ENCODE data around the gene CCNI2.

The CCNI2 gene

DNA sequence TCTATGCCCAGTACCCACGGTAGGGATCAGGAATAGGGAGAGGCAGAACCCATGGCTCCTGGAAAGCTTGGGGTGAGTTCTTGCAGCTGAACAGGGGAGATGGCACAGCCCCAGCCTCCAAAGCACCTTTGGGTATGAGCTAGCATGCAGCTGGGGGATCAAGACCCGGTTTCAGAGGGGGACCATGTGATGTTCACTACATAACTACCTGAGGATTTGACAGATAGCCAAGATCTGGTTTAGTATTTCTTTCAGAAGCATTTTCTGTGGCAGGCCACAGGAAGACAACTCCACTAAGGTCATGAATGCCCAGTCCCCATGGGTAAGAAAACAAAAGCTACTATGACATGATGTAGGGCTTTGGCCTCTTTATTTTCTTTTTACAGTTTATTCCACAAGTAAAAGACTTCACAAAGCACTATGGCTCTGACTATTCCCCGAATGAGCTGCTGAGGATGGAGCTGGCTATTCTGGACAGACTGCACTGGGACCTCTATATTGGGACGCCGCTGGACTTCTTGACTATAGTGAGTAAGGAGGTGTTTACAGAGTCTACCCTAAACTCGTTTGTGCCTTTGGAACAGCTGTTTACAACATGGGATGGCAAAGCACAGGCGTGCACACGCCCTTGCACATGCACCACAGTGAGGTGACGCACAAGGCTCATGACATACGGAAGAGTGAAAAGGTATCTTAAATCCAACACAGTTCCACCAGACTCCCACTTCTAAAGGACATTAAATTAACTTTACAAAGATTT, 3.4 kb downstream of the CCNI2 start:
- DNase-seq (ENCODE audit: low read depth in 2 of 2), result no peak

DNA sequence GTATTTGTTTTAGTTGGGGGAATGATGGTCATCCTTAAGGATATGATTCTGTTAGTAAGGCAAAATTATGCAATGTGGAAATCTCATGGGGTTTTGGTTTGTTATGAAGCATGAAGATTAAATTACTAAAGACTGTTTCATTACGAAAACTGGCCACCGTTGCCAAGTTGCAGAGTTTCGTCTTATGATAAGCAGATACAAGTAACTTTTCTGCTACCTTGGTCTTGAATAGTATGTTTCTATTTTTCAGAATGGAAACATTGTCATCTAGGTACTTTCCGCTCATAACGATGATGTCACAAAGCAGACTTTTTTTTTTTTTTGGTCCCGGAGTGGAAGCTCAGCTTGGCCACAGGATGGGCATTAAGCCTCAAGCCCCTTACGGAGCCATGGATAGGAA, 4.2 kb downstream of the CCNI2 start:
- no peak for DNase-seq (ENCODE audit: low read depth in 2 of 2)

DNA sequence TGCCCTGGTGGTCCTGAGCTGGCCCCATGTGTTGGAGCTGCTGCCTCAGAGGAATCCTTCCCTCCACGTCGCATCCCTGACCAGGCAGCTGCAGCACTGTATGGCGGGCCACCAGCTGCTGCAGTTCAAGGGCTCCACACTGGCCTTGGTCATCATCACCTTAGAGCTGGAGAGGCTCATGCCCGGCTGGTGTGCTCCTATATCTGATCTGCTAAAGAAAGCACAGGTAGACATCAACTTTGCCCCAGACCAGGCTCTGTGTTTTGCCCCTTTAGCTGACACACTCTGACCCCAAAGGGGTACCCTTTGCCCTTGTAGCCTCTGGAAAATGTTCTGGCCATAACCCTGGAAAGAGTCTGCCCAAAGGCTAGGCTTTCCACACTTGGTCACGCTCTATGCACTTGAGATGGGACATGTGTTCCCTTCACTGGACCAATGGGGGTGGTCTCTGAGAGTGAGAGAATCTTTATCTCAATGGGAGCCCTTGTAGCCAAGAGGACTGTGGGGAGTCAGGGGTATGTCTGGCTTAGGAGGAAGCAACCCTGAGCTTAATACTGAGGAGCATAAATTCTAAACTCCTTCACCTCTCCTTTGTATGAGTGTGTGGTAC, 4.8 kb downstream of the CCNI2 start:
- no peak for DNase-seq (ENCODE audit: low read depth in 2 of 2)

DNA sequence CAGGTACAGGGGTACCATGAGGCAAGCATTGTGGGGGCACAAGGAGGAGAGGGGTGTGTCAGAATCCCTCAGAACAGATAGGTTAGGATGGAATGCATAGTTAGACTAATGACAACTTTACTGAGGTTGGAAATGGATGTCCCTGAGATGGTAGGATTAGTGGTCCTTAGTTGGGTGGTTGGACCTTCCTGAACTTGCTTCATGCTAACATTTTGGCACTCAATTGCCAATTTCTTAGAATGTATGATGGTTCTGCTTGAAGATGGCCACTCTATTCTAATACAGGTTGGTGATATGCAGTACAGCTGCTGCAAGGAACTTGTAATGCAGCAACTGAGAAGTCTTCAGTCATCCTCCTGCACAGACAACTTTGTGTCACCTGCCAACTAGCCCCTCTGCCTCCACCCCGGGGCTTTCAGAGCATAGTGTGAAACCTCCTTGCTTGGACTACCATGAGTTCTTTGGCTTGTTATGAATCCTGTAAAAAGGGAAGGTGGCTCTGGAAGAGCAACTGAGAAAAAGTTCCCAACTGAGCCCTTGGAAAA, 5.4 kb downstream of the CCNI2 start:
- DNase-seq (ENCODE audit: low read depth in 2 of 2), result no peak

DNA sequence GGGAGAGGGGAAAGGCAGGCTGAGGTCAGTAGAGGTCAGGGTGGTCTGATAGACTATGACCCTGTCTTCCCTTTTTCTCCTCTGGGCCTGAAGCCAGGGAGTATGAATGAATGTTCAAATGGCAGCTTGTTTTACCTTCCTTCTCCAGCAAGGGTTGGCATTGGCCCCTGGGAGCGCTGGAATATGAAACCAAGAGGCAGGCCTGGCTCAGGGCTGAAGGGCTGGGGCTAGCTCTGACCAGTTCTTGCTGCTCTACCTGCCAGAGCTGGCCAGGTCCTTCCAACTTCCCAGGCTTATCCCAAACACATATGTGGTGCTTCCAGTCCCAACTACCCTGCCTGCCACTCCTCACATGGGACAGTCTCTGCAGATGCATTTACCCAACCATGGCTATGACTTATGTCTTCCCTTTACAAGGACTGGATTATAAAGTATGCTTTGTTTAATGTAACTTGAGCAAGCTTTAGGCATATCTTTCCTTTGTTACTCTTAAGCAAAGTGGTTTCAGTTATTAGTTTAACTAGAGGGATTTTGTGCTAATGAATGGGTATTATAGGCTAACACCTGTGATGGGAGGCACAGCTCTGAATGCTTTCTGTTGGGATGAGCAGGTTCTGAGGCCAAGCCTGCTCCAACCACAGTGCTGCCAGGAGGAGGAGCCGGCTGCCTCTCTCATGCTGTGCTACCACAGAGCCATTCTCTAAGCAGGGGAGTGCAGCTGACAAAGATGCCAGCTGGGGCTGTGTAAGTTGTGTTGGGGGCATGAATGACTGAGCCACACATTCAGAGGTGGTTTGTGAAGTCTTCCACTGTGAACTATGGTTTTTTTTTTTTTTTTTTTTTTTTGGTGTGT, 6.1 kb downstream of the CCNI2 start:
- DNase-seq (ENCODE audit: low read depth in 2 of 2), result no peak

DNA sequence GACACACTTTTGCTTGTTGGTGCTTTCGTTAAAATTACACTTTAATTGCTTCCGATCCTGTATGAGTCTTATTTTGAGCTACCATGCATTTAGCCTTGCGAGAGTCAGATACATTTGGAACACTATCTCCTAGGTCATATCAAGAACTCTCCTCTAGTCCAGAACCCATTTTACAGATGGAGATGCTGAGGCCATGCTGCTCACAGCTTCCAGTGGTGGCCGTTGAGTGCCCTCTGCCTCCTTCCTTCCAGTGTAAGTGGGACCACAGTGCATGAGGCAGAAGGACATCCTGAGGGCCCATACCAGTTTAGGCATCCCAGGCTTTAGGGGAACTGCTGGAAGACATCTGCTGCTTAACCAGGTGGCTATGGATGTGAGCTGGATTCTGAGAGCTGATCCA, 6.9 kb downstream of the CCNI2 start:
- no peak for DNase-seq (ENCODE audit: low read depth in 2 of 2)

DNA sequence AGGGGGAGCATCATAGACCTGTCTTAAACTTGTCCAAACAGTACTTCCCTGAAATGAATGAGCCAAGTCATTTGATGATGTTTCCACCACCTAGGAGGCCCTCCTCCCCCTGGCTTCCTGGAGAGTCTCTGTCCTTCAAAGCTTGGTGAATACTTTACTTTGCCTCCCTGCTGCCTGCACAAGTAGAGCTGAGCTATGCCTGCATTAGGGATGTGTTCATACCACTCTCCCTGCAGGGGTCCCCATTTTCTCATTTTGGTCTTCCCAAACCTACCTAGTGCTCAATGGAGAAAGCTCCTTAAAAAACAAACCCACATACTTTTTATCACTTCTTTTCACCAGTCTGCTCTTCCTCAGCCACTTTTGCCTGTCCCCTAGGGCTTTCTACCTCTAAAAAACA, 7.7 kb downstream of the CCNI2 start:
- DNase-seq (ENCODE audit: low read depth in 2 of 2), result no peak

DNA sequence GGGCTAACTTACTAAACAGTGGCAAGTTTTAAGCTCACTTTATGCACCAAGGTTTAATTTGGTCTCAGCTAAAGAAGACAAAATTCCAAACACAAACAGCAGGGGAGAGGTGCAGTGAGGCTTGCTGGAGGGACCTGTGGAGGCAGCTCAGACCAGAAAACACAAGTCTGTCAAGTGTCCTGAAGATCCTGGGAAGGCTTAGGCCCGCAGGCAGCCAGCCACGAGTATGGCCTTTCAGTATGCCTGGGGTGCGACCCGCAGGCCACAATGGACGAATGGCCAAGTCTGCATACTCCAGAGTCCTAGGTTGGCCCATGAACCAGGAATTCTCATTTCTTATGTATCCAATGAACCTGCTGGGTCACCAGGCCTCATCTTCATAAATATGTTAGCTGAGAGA, 9.3 kb downstream of the CCNI2 start:
- DNase-seq (ENCODE audit: low read depth in 2 of 2), result no peak

DNA sequence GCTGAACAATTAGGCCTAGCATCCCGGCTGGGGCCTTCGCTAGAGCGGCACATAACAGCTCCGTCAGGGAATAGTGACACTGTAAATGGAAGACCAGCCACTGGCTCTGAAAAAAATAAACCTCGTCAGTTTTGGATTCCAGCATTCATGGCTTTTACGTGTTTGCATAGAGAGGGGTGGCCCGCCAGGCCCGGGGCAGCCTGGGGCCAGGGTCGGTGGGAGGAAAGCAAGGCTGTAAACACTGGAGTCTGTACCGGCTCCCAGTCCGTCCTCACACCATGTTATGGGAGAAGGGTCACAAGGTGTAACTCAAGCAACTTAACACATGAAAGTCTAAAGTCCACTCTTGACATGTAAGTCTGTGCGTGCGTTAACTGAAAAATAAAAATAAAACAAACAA, 11.2 kb downstream of the CCNI2 start:
- DNase-seq (ENCODE audit: low read depth in 2 of 2), result no peak

DNA sequence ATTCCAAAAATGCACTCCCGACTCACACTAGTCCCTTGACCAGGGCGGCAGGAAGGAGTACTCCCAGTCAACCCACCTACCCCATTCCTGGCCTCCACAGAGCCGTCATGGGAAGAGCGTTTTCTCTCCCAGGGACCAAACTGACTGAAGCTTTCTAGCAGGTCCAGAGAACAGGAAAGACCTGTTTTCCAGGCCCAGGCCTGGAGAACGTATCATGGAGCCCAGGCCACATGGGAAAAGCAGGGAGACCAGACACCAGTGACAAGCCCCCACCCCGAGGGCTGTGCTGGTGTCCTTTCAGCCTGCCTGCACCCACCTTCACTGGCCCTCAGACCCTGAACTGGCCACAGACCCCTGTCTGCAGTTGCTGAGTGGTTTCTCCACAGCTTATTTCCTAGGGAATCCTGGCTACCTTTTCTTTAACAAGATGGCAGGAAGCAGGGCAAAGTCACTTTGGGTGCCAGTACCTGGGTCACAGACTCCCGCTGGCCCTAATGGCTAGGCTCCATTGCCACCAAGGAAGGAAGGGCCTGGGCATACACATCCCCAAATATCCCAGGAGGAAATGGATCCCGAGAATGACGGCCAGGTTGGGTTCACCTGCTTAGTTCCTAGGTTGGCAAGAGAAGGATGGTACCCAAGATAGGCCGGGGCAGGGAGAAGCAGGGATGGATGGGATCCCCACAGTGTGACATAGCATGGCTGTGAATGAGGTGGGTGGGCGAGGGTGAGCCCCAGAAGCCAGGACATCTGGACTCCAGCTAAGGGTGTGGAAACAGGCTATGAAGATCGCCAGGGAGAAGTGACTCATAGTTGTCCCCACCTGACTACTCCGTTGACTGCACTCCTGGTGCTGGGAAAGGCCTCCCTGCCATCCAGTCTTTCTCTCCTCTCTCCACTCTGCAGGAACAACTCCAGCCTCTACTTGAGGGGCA, 12.2 kb downstream of the CCNI2 start:
- no peak for DNase-seq (ENCODE audit: low read depth in 2 of 2)

DNA sequence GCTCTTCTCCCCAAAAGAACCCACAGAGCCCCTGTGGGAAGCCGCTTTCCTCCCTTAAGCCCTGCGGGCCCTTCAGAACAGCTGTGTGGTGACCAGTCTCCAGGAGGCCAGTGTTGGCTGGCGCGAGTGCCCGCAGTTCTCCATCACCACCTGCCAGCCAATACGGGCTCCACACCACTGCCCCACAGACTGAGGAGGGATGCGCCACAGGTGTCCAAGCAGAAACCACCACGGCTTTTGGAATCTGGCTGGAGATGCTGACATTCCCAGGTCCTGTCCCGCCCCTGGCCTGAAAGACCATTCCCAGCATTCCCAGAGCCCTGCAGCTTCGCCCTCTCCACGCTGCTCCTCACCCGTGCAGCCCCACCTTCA, 12.8 kb downstream of the CCNI2 start:
- no peak for DNase-seq (ENCODE audit: low read depth in 2 of 2)

DNA sequence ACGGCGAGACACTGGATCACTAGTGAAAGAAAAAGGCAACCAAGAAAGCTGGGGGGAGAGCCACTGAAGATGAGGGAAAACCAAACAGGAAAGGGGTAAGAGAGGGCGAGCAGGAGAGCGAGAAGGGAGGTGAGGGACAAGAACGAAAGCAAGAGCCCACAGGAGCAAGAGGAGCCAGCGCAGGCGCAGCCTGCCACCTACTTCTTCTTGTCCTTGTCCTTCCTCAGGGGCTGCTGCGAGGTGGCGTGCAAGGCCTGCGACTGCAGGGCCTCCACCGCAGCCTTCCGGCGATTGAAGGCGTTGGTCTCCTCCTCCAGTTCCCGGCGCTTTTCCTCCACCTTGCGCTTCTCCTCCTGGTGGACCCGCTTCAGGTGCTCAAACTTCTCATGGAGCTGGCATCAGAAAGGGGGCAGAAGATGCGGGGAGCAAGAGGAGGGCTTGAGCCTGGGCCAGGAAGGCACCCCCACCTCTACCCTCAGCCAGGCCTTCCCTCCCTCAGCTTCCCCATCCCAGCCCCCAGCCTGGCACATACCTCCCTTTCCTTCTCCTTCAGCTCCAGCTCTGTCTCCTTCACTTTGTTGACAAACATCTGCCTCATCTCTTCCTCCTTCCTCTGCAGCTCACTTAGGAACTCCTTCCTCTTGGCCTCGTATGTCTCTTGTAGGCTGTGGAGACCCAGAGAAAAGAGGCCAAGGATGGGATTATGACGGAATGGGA, 13.5 kb downstream of the CCNI2 start:
- DNase-seq (ENCODE audit: low read depth in 2 of 2), result no peak

DNA sequence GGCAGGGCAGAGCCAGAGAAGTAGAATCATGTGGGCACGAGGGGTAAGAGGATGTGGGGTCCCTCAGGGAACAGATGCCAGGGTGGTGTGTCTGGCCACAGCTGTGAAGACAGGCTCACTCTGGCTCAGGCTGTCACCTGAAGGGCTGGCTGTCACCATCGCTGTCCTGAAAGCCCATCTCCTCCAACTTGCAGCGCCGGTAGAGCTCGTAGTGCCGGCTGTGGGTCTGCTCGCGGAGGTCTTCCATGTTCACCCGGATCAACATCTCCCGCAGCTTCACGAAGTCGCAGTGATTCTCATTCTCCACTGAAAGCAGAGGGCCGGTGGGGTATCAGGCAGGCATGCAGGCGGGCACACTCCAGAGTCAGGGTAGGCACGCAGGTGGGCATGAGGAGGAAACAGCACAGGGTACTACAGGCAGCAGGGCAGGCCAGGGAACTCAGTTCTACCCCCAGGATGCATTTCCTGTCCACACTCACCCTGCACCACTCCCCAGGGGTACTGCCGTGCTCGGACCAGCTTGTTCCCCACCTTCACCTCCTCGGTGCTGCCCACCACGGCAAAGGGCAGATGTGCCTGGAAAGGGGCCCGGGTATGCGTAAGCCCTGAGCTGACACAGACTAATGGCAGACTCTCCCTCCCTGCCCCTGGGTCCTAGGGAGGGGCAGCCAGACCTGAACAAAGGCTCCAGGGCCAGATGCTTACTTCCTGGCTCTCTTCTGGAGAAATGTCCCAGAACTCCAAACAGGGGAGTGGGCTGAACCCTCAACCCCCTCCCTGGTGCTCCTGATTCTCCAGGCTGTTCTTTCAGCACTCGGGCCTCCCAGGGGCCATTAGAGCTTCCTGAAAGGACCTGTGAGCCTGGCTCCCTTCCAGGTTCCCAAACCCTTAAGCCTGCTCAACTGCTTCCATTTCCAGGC, 14.4 kb downstream of the CCNI2 start:
- no peak for DNase-seq (ENCODE audit: low read depth in 2 of 2)

DNA sequence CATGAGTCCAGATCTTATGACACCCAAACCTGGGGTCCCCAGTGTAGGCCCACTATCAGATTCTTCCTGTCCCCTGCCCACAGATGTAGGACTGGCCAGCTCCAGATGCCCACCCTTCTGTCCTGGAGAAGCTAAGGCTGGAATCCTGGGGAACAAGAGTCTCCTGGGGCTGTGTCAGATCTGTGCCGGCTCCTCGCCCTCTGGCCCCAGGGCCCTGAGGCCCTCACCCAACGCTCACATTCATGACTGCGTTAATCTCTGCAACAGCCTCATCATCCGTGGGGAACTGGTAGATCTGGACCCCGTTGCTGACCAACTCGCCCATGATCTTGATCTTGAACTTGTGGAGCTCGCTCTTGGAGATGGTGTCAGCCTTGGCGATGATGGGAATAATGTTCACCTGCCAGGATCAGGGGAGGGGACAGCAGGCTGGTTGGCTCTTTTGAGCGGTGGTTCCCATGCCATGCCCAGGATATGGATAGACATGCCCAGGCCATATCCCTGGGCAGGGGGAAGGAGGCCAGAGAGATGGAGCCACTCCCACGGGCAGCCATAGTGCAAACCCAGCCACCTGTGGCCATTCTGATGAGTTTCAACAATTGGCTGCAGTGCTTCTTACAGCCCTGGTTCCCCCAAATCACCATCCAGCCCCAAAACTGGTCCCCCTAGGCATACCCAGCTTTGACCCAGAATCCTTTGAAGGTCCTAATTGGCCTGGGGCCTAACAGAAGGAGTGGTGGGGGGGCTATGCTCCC, 15.2 kb downstream of the CCNI2 start:
- DNase-seq (ENCODE audit: low read depth in 2 of 2), result no peak

DNA sequence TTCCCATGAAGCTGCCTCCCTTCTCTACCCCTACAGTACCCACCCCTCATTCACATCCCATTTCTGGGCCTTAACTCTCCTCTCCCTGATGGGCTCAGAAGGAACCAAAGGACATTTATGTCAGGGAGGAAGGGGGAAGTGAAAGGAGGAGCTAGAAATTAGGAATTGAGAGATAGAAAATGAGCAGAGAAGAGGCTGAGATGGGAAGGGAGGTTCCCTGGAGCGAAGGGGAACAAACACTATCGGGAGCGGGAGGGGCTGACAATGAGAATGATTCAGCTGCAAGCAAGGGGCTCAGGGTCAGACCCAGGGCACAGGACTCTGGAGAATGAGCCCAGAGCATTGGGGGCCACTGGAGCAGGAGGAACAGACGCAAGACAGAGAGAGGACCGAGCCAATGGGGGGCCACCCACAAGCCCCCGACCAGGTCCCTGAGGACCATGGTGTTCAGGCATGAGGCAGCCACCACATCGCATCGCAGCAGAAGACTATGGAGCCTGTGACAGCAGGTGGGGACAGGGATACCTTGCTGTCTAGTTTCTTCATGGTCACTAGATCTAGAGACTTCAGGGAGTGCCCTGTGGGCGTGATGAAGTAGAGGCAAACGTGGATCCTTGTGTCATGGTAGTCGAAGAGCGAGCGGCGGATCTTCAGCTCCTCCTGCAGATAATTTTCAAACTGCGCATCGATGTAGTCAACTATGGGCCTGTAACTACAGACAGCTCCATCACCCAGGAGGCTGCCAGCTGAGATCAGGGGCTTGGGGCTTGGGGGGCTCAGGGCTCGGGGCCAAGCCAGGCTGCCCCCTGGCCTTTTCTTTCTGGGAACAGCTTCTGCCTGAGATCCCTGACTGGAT, 16.2 kb downstream of the CCNI2 start:
- DNase-seq (ENCODE audit: low read depth in 2 of 2), result no peak

DNA sequence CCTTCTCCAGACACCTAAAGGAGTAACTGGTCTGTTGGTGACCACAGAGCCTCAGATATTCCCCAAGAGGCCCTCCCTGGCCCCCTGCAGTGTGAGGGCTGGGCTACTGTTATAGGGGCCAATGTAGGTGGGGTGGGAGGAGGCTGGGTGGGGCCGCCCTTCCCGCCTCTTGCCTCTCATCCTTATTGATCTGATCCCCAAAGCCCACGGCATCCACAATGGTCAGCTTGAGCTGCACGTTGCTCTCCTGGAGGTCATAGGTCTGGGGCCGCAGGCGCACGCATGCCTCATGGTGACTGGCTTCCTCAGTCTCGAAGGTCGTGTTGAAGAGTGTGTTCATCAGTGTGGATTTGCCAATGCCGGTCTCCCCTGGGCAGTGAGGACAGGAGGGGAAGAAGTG, 16.8 kb downstream of the CCNI2 start:
- DNase-seq (ENCODE audit: low read depth in 2 of 2), result no peak

DNA sequence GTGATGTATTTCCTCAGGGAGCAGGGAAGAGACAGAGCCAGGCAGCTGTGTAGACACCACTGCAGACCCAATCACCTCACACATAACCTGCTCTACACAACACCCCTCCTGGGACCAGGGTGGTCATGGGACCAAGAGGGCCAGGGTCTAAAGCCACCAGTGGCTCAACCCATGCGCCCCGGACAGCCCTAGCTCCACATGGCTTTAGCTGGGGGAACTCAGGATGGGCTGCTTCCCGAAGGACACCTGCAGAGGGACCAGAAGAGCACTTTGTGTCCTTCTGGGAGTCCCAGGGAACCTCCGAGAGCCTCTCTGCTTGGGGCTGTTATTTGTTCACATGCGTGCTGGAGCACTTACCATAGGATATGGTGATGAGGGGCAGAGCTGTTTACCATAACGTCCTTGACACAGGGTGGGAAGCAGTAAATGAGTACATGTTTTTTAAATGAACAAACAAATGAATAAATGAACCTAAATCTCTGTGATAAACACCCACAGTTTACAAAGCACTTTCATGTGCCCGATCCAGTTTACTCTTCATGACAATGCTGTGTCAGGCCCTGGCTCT, 17.5 kb downstream of the CCNI2 start:
- no peak for DNase-seq (ENCODE audit: low read depth in 2 of 2)
